ENCODE measurements around the gene SOCS7. TPM values are rescaled to one million over a fixed set of nuclear protein-coding genes. Genes with fewer than 3 reads are reported as not detected.

Gene SOCS7
- polyA plus RNA-seq, 1 donor (not counting 4 experiments of a cell fraction or from before 2014, with no cell fraction given): 7.5 TPM

DNA sequence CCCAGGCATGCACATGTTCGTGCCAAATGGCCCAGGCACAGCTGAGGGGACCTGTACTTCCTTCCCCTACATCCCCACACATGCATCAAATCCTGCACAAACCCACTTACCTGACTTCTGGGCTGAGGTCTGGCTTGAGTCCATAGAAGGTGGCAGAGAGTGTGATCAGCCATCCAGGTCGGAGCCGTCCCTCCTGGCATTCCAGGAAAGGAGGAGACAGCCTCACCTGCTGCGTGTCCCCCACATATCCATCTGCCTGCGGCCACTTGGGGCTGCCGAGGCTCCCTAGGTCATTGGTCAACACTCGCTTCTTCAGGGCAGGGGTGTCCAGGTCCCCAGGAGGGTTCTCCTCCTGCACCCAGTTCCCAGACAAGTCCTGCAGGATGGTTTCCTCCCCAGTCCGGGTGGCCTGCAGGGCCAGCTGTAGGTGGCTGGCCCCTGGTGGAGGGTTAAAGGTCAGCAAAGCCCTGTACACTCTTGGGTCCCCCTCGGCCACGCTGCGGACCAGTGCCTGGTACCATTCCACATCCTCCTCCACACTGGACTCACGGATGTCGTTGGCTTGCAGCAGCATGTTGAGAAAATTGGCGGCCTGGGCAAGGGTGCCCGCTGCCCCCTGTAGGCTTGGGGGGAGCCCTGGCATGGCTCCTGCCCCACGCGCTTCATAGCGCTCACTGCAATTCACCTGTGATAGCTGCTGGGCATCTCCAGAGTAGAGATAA is 8.6 kb upstream of the SOCS7 start:
- H3K9me1 ChIP-seq (ENCODE audit: control insufficient read depth, extremely low read depth, insufficient read depth, low read length): no peaks in the 10 kb centered on the region
- TF ChIP-seq, protein P1, sequence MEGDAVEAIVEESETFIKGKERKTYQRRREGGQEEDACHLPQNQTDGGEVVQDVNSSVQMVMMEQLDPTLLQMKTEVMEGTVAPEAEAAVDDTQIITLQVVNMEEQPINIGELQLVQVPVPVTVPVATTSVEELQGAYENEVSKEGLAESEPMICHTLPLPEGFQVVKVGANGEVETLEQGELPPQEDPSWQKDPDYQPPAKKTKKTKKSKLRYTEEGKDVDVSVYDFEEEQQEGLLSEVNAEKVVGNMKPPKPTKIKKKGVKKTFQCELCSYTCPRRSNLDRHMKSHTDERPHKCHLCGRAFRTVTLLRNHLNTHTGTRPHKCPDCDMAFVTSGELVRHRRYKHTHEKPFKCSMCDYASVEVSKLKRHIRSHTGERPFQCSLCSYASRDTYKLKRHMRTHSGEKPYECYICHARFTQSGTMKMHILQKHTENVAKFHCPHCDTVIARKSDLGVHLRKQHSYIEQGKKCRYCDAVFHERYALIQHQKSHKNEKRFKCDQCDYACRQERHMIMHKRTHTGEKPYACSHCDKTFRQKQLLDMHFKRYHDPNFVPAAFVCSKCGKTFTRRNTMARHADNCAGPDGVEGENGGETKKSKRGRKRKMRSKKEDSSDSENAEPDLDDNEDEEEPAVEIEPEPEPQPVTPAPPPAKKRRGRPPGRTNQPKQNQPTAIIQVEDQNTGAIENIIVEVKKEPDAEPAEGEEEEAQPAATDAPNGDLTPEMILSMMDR (optimal IDR thresholded peaks at IDR 0.05 in 1 of 3, IDR thresholded peaks at IDR 0.05 in 1 of 3, conservative IDR thresholded peaks at IDR 0.05 in 1 of 3; ENCODE audit: extremely low read depth in 1 of 3, insufficient read depth in 2 of 3, low read length in 3 of 3): no peak
- TF ChIP-seq EZH2 (IDR thresholded peaks at IDR 0.05; ENCODE audit: low read length): no peak
- no peak for FAIRE-seq
- H3K4me2 ChIP-seq (ENCODE audit: control insufficient read depth, extremely low read depth, insufficient read depth, low read depth, low read length): no peak overlapping the region
- H3K27ac ChIP-seq (ENCODE audit: control insufficient read depth, insufficient read depth, low read length): no peak overlapping the region
- no peak for DNase-seq (ENCODE audit: low read depth, low spot score)
- no peaks in the 10 kb centered on the region for H3K79me2 ChIP-seq (ENCODE audit: control insufficient read depth, insufficient read depth, low read length)
- no peak overlapping the region for H3K9ac ChIP-seq (ENCODE audit: control insufficient read depth, extremely low read depth, insufficient read depth, low read length)
- peaks cover 4% of the 10 kb centered on the region for H3K4me1 ChIP-seq (ENCODE audit: control insufficient read depth, extremely low read depth, insufficient read depth, low read length)
- dilution Hi-C loops (cut with MboI; ENCODE audit: extremely low pct_ligation_motif_present, low sequenced_read_pairs): no loop called here
- no peak overlapping the region for H3K4me3 ChIP-seq (ENCODE audit: control insufficient read depth in 2 of 3, extremely low read depth in 1 of 3, insufficient read depth in 2 of 3, low read depth in 1 of 3, low read length in 3 of 3)
- no peaks in the 10 kb centered on the region for H3K36me3 ChIP-seq (ENCODE audit: control insufficient read depth in 2 of 2, extremely low read depth in 1 of 2, insufficient read depth in 2 of 2, low read length in 2 of 2)
- H2AFZ ChIP-seq (ENCODE audit: control insufficient read depth, low read length): no peak overlapping the region
- H3K27me3 ChIP-seq (ENCODE audit: control insufficient read depth, extremely low read depth, insufficient read depth, low read length): peaks cover 7% of the 10 kb centered on the region
- no peaks in the 10 kb centered on the region for H4K20me1 ChIP-seq (ENCODE audit: control insufficient read depth, extremely low read depth, insufficient read depth, low read length)
- H3K9me3 ChIP-seq (ENCODE audit: control insufficient read depth, low read depth, low read length): no peaks in the 10 kb centered on the region

DNA sequence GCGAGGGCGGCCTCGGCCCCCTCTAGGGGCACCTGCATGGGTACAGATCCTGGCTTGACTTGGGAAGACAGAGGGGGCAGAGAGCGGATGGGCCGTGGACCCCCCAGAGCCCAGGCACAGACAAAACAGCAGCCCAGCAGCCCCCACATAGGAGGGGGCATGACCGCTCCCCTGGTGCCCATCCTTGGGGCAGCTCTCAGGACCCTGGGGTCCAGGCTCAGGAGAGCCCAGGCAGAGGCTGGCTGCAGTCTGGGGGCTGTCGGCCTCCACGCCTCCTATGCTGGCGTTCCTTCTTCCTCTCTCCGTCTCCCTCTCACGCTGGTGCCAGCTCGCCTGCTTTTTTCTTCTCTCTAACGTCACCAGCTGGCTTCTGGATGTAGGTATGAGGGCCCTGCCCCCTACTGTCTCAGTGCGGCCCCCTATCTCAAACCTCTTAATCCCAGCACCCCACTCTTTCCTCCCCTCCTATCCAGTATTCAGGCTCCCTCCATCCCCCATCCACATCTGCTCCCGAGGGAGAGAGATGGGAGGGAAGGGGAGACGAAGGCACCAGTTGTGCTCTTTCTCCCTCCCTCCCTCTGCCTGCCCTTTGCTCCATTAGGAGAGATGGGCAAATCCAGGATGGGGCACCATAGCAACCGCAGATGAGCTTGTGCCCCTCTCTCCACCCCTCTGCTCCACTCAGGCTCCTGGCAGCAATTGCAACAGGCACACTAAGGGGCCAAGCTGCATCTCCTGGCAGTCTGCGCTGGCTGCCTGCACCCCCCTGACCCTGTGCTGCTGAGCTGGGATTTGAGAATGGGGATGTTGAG is 7.8 kb upstream of the SOCS7 start, which contains the start of gene GPR179:
Gene GPR179 (minus strand): TSS at position 349 of the 812 bp plus-strand sequence. CDS start 167 bp downstream, at position 182.
- FAIRE-seq (no peak), DNase-seq (ENCODE audit: low read depth, low spot score) (no peak)
- no peak within 1 kb of the TSS for H3K9ac ChIP-seq (ENCODE audit: control insufficient read depth, extremely low read depth, insufficient read depth, low read length)
- no peak within 1 kb of the TSS for H3K27ac ChIP-seq (ENCODE audit: control insufficient read depth, insufficient read depth, low read length)
- no peaks in the 10 kb centered on the region for H4K20me1 ChIP-seq (ENCODE audit: control insufficient read depth, extremely low read depth, insufficient read depth, low read length)
- H3K4me2 ChIP-seq (ENCODE audit: control insufficient read depth, extremely low read depth, insufficient read depth, low read depth, low read length): no peak within 1 kb of the TSS
- no peak within 1 kb of the TSS for H3K4me3 ChIP-seq (ENCODE audit: control insufficient read depth in 2 of 3, extremely low read depth in 1 of 3, insufficient read depth in 2 of 3, low read depth in 1 of 3, low read length in 3 of 3)
- no peaks in the 10 kb centered on the region for H3K9me1 ChIP-seq (ENCODE audit: control insufficient read depth, extremely low read depth, insufficient read depth, low read length)
- no peaks in the 10 kb centered on the region for H3K9me3 ChIP-seq (ENCODE audit: control insufficient read depth, low read depth, low read length)
- TF ChIP-seq, protein P1 (optimal IDR thresholded peaks at IDR 0.05 in 1 of 3, IDR thresholded peaks at IDR 0.05 in 1 of 3, conservative IDR thresholded peaks at IDR 0.05 in 1 of 3; ENCODE audit: extremely low read depth in 1 of 3, insufficient read depth in 2 of 3, low read length in 3 of 3): no peak
- no peak for TF ChIP-seq EZH2 (IDR thresholded peaks at IDR 0.05; ENCODE audit: low read length)
- peaks cover 7% of the 10 kb centered on the region for H3K27me3 ChIP-seq (ENCODE audit: control insufficient read depth, extremely low read depth, insufficient read depth, low read length)
- peaks cover 4% of the 10 kb centered on the region for H3K4me1 ChIP-seq (ENCODE audit: control insufficient read depth, extremely low read depth, insufficient read depth, low read length)
- dilution Hi-C loops (cut with MboI; ENCODE audit: extremely low pct_ligation_motif_present, low sequenced_read_pairs): no loop called here
- no peaks in the 10 kb centered on the region for H3K79me2 ChIP-seq (ENCODE audit: control insufficient read depth, insufficient read depth, low read length)
- H3K36me3 ChIP-seq (ENCODE audit: control insufficient read depth in 2 of 2, extremely low read depth in 1 of 2, insufficient read depth in 2 of 2, low read length in 2 of 2): no peaks in the 10 kb centered on the region
- no peak within 1 kb of the TSS for H2AFZ ChIP-seq (ENCODE audit: control insufficient read depth, low read length)

Data from keratinocyte (primary cell).